PFSK-1 (cell line): ENCODE data around the gene KPNA1.

Experiments
- FOXP2 ChIP-seq: optimal IDR thresholded peaks from 2 replicates; pipeline ENCODE3; 2011; ENCODE audit warnings: borderline replicate concordance, control low read depth, inconsistent platforms; ENCODE audit not compliant: insufficient read depth; ENCODE audit errors: extremely low read length, extremely low read depth
- POLR2AphosphoS5 ChIP-seq: IDR thresholded peaks from 2 replicates; pipeline ENCODE4 v1.6.1; 2012; ENCODE audit warnings: low read depth, mild to moderate bottlenecking, control low read depth, low read length, moderate library complexity
- SIN3A ChIP-seq: IDR thresholded peaks from 2 replicates; pipeline ENCODE4 v1.6.1; 2012; ENCODE audit warnings: mild to moderate bottlenecking, low read length, moderate library complexity, borderline replicate concordance; ENCODE audit not compliant: insufficient read depth
- TAF1 ChIP-seq: IDR thresholded peaks from 2 replicates; pipeline ENCODE4 v1.6.1; 2012; ENCODE audit warnings: low read length, control low read depth, borderline replicate concordance; ENCODE audit not compliant: insufficient read depth
- TF ChIP-seq, protein P1 (sequence below), 2 experiments: IDR thresholded peaks; 2 replicates each; pipeline versions ENCODE4 v1.6.1 to v1.8.0; 2011 to 2012; ENCODE audit warnings: low read depth in 2 of 2, low read length in 2 of 2, control low read depth in 1 of 2, inconsistent platforms in 1 of 2, mild to moderate bottlenecking in 1 of 2, moderate library complexity in 1 of 2; ENCODE audit not compliant: insufficient read depth in 1 of 2

Gene KPNA1

DNA sequence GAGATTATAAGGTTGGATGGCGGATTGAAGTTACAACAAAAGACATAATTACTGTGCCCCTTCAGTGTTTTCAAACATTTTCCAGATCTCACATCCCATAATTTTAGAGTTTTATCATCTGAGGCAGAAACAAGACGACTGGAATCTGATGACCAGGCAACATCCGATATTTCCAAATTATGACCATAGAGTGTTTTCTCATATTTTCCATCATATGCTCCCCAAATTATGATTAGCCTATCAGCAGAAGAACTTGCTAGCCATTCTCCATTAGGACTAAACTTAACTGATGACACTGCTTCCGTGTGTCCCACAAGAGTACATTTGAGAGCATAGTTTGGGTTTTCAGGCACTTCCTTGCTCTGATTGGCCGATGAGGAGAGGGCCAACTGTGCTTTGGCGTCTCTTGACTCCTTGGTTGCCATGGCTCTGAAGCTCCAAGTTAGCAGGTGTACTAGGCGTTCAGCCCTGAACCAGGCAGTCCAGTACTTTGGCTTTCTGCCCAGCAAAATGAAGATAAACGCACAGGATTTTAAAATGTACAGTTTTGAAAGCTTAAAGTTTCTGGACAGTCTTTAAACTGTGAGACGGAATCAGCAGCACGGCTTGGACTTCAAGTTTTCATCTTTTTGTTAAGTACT lies 99.5 kb downstream of the KPNA1 start:
- TF ChIP-seq FOXP2: no peak
- no peak for TF ChIP-seq SIN3A
- TF ChIP-seq POLR2AphosphoS5: no peak
- no peak for TF ChIP-seq TAF1
- TF ChIP-seq, protein P1, sequence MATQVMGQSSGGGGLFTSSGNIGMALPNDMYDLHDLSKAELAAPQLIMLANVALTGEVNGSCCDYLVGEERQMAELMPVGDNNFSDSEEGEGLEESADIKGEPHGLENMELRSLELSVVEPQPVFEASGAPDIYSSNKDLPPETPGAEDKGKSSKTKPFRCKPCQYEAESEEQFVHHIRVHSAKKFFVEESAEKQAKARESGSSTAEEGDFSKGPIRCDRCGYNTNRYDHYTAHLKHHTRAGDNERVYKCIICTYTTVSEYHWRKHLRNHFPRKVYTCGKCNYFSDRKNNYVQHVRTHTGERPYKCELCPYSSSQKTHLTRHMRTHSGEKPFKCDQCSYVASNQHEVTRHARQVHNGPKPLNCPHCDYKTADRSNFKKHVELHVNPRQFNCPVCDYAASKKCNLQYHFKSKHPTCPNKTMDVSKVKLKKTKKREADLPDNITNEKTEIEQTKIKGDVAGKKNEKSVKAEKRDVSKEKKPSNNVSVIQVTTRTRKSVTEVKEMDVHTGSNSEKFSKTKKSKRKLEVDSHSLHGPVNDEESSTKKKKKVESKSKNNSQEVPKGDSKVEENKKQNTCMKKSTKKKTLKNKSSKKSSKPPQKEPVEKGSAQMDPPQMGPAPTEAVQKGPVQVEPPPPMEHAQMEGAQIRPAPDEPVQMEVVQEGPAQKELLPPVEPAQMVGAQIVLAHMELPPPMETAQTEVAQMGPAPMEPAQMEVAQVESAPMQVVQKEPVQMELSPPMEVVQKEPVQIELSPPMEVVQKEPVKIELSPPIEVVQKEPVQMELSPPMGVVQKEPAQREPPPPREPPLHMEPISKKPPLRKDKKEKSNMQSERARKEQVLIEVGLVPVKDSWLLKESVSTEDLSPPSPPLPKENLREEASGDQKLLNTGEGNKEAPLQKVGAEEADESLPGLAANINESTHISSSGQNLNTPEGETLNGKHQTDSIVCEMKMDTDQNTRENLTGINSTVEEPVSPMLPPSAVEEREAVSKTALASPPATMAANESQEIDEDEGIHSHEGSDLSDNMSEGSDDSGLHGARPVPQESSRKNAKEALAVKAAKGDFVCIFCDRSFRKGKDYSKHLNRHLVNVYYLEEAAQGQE (IDR thresholded peaks at IDR 0.05; ENCODE audit: insufficient read depth in 1 of 2, low read depth in 2 of 2, low read length in 2 of 2): no peak

GRCh38 chr3:122414391-122414790 lies 100.3 kb downstream of the KPNA1 start:
- TF ChIP-seq SIN3A: no peak

DNA sequence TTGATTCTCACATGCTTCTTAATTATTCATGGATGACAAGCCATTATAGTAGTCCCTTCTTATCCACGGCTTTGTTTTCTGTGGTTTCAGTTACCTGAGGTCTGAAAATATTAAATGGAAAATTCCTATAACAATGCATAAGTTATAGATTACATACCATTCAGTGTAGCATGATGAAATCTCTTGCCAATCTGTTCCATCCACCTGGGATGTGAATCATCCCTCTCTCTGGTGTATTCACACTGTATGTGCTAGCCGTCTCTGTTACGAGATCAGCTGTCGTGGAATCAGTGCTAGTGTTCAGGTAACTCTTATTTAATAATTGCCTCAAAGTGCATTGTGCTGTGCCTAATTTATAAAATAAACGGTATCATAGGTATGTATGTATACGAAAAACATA lies 104.1 kb downstream of the KPNA1 start:
- no peak for TF ChIP-seq FOXP2
- TF ChIP-seq, protein P1 (IDR thresholded peaks at IDR 0.05; ENCODE audit: insufficient read depth in 1 of 2, low read depth in 2 of 2, low read length in 2 of 2): no peak
- no peak for TF ChIP-seq TAF1
- TF ChIP-seq SIN3A: no peak
- no peak for TF ChIP-seq POLR2AphosphoS5

GRCh38 chr3:122410111-122410510 lies 104.6 kb downstream of the KPNA1 start:
- TF ChIP-seq TAF1 (no peak), POLR2AphosphoS5 (no peak), FOXP2 (no peak), SIN3A (no peak)
- TF ChIP-seq, protein P1 (IDR thresholded peaks at IDR 0.05; ENCODE audit: insufficient read depth in 1 of 2, low read depth in 2 of 2, low read length in 2 of 2): no peak

DNA sequence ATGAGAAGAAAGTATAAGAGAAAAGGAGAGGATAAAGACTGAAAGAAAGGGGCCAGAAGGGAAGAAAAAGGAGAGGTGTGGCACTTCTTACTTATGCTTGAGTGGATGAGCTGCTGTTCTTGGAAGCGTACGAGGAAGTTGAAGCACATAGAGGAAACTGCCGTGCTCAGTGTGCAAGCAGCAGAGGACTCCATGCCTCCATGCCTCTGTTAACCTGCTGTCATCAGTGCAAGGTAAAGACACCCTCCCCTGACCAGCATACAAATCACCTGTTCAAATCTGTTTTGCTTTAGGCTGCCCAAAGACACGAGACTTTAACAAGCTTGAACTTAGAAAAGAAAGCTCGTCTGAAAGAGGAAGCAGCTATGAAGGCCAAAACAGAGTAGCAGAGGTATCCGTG lies 105.3 kb downstream of the KPNA1 start:
- no peak for TF ChIP-seq SIN3A
- no peak for TF ChIP-seq POLR2AphosphoS5
- TF ChIP-seq, protein P1 (IDR thresholded peaks at IDR 0.05; ENCODE audit: insufficient read depth in 1 of 2, low read depth in 2 of 2, low read length in 2 of 2): no peak
- no peak for TF ChIP-seq TAF1
- no peak for TF ChIP-seq FOXP2
